Epithelial cell of proximal tubule (primary cell): Measurements from ENCODE around the gene TMCO4. TPM values are rescaled to one million over a fixed set of nuclear protein-coding genes. Genes with fewer than 3 reads are reported as not detected.

Source experiments
- DNase-seq: peaks from one replicate; pipeline ENCODE4 v3.0.0-alpha.2; 2011; ENCODE audit warnings: low read depth
- H3K4me3 ChIP-seq: 2 replicates; pipeline ENCODE4 v1.5.1; 2011; ENCODE audit warnings: low read depth, mild to moderate bottlenecking, low read length
- total RNA-seq: library from RNA; depleted of rRNA; stranded (reverse); fragments of >200 nt; gene quantifications from 2 replicates; pipeline ENCODE4 v1.2.3, GENCODE V29; 2015
- TF ChIP-seq, protein P1 (sequence below): conservative IDR thresholded peaks from 2 replicates; pipeline ENCODE4 v1.5.1; 2012; ENCODE audit warnings: low read depth, mild to moderate bottlenecking, low read length

Gene TMCO4
- total RNA-seq, 1 donor from 2014 or later, result 9.8 TPM

DNA sequence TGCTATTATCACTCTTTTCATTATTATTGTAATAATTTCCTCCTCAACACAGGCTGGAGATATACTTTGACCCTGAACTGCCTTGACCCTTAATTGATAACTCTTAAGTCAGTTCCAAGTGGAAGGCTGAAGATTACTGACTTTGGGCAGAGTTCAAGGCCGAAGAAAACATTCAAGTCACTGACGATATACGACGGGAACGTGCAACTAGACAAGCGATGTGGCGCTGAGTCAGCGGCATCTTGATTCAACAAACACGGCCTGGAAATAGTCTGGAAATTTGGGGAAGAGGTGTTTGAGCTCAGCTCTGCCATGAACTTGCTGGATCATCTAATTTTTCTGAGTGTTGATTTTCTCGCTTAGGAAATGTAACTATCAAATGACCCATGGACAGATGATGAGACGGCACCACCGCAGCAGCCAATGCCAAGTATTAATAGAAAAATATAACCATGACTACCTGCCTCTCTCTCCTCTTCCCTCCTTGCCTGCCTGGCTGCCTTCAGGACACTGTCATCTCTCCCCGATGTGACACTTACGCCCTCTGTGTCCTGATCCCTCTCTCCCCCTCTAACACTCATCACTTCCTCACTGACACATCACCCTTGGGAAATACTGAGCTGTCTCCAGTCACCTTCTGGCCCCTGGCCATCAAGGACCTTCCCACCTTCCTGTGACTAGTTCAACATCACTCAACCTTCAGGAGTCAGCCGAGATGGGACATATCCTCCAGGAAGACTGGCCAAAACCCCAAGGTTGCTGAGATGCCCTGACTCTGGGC, 49.4 kb downstream of the TMCO4 start:
- DNase-seq, result no peak
- no peak overlapping the region for H3K4me3 ChIP-seq
- TF ChIP-seq, protein P1, sequence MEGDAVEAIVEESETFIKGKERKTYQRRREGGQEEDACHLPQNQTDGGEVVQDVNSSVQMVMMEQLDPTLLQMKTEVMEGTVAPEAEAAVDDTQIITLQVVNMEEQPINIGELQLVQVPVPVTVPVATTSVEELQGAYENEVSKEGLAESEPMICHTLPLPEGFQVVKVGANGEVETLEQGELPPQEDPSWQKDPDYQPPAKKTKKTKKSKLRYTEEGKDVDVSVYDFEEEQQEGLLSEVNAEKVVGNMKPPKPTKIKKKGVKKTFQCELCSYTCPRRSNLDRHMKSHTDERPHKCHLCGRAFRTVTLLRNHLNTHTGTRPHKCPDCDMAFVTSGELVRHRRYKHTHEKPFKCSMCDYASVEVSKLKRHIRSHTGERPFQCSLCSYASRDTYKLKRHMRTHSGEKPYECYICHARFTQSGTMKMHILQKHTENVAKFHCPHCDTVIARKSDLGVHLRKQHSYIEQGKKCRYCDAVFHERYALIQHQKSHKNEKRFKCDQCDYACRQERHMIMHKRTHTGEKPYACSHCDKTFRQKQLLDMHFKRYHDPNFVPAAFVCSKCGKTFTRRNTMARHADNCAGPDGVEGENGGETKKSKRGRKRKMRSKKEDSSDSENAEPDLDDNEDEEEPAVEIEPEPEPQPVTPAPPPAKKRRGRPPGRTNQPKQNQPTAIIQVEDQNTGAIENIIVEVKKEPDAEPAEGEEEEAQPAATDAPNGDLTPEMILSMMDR, result no peak

DNA sequence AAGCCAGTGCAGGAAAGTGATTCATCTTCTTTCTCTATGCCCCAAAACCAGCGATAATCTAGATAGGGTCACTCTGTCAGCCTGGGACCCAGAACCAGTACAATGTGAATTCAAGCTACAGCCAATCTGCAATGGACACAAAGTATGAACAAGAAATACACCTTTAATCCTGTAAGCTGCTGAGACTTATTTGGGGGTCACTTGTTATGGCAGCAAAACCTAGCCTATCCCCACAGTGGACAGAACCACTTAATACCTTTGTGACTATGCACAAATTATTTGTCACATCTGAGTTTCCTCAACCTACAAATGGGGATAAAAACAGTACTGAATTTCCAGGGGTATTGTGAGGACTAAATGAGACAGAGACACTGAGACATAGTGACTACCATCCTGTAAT, 50.0 kb downstream of the TMCO4 start:
- DNase-seq, result no peak
- TF ChIP-seq, protein P1, result no peak
- no peak overlapping the region for H3K4me3 ChIP-seq

DNA sequence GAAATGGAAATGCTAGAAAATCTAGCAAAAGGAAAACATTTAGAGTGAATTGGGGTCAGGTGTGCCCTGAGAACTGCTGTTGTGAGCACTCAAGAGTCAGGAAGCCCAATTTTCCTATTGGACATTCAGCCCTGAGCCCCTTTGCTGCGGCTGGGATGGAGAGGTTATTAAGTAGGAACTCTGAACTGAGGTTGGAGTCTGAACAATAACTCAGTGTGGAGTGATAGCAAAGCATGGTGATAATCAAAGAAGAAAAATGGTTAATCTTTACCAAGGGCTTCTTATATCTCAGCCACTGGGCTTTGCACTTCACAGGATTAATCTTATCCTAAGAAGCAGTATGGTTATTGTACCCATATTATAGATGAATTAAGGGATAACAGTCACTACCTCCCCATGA, 52.0 kb downstream of the TMCO4 start:
- DNase-seq, result no peak
- no peak overlapping the region for H3K4me3 ChIP-seq
- TF ChIP-seq, protein P1, result no peak

DNA sequence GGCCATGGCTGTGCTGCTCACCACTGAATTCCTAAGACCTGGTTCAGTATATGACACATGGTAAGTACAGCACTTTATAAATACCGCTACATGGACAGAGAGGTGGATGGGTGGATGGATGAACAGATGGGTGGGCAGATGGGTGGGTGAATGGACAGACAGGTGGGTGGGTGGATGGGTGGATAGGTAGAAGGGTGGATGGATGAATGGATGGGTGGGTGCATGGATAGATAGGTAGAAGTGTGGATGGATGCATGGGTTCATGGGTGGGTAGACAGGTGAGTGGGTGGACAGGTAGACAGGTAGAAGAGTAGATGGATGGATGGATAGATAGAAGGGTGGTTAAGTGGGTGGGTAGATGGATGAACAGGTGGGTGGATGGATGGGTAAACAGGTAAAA, 54.8 kb downstream of the TMCO4 start:
- DNase-seq, result no peak
- TF ChIP-seq, protein P1, result no peak
- no peak overlapping the region for H3K4me3 ChIP-seq

DNA sequence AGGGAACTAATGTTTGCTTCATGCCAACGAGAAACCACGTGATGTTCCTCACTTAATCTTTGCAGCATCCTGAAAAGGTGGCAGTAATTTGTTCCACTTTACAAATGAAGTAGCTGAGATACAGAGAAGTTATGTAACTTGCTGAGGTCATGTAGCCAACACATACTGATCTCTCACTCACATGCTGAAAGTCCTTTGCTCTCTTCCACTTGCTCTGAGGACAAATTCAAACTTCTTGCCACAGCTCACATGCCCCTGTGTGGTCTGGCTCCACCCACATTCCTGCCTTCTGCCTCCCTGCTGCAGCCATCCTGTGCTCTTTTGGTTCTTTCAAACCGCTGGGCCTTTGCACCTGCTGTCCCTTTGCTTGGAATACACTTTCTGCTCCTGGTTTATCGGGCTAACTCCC, 55.4 kb downstream of the TMCO4 start:
- TF ChIP-seq, protein P1, result no peak
- DNase-seq, result no peak
- H3K4me3 ChIP-seq, result no peak overlapping the region

DNA sequence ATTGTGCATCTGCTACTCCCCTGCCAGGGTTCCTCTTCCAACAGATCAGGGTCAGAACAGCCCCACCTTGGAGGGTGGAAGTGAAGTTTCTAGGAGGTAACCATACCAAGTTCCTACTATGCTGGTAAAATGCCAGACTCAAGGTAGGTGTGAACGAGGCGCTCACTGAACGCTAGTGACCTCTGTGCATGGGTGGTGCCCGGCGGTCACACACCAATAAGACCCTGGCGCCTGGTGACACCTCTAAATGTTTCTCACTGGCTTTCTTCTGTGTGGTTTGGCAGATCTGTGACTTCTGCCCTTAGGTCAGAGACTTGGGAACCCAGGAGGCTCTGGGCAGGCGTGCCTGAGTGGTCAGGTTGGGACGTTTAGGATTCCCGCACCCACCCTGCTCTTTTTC, 55.9 kb downstream of the TMCO4 start:
- DNase-seq, result no peak
- TF ChIP-seq, protein P1, result no peak
- no peak overlapping the region for H3K4me3 ChIP-seq

DNA sequence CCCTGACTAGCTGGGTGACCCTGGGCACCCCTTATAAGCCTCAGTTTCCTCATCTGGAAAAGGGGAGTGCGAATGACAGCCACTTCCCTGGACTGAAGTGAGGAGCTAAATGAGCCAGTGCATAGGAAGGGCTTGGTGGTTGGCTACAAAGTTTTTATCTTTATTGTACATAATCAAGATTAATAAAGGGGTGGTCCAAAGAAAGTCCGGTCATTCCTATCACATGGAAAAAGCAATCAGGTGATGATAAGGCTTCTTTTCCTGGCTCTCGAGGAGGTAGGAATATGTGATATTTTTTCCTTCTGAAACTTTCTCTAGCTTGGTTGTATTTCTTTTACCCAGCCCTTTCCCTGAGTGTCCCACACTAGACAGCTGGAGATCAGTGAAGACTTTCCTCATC, 56.5 kb downstream of the TMCO4 start:
- H3K4me3 ChIP-seq, result no peak overlapping the region
- TF ChIP-seq, protein P1, result no peak
- DNase-seq, result no peak
